ENCODE results near the gene ROGDI.

- TF ChIP-seq GATA3 (IDR thresholded peaks at IDR 0.05; ENCODE audit: low read depth, low read length) = no peak
- no peak for TF ChIP-seq GATA2 (IDR thresholded peaks at IDR 0.05; ENCODE audit: low read depth, low read length)
Measured at GRCh38 chr16:4788910-4789309, 13.5 kb downstream of the ROGDI start.
